ENCODE results near the gene CLPTM1L. TPM values are rescaled to one million over a fixed set of nuclear protein-coding genes. Genes with fewer than 3 reads are reported as not detected.
"Not testable (repeated sequence)": the region's sequence is repeated elsewhere in the genome, so short reads cannot be mapped to it uniquely, and the experiment has no call there.

The CLPTM1L gene
- total and polyA plus RNA-seq, 9 of the 15 experiments (the other 6 are each of a cell fraction or from before 2014, with no cell fraction given): 3.5 to 217 (median 177) TPM

GRCh38 chr5:1339818-1340210 is 5.1 kb downstream of the CLPTM1L start:
- intact Hi-C loops (cut with micrococcal nuclease); H2AFZ ChIP-seq (ENCODE audit: low read depth, low read length); in situ Hi-C loops (cut with MboI); H3K9me1 ChIP-seq (ENCODE audit: control insufficient read depth, insufficient read depth, low read length); FAIRE-seq; H3K9me3 ChIP-seq (replicated peaks; ENCODE audit: control insufficient read depth, insufficient read depth, low read depth, low read length); H3K9ac ChIP-seq (ENCODE audit: insufficient read depth in 1 of 2, low read depth in 2 of 2, low read length in 2 of 2); H4K20me1 ChIP-seq (replicated peaks; ENCODE audit: control insufficient read depth, insufficient read depth, low read length); H3K4me2 ChIP-seq (ENCODE audit: insufficient read depth, low read length); BruUV-seq (replicated peaks); CTCF ChIA-PET (ENCODE audit: low intra/inter-chr PET ratio); DNase-seq (ENCODE audit: extremely low read depth in 1 of 4, low spot score in 3 of 4); H3K27ac ChIP-seq (ENCODE audit: extremely low read depth, low read depth, low read length); ATAC-seq; H3K27me3 ChIP-seq (ENCODE audit: control insufficient read depth in 2 of 2, insufficient read depth in 2 of 2, low read length in 2 of 2); H3K4me3 ChIP-seq; POLR2A ChIA-PET: not testable (repeated sequence)
- 85% methylated on average over 13 of the region's 17 CpGs for WGBS (ENCODE audit: insufficient coverage, low coverage, missing lambda C conversion rate)
- peaks cover 7 to 22% of the 10 kb centered on the region in 2 experiments; a peak in 4 of 5 replicates for H3K4me1 ChIP-seq (replicated peaks in 1 of 2; ENCODE audit: control insufficient read depth in 2 of 2, insufficient read depth in 2 of 2, low read length in 2 of 2)
- H3K36me3 ChIP-seq (ENCODE audit: control insufficient read depth, insufficient read depth, low read length): peaks cover 86% of the 10 kb centered on the region
- TF ChIP-seq RBFOX2 (IDR thresholded peaks at IDR 0.05; ENCODE audit: low read depth, low read length) (peak; percentile 59), POLR2G (IDR thresholded peaks at IDR 0.05; ENCODE audit: low read depth, low read length) (peak; percentile 31; the same call in 1 of the 2 replicates)
- H3K79me2 ChIP-seq (ENCODE audit: control insufficient read depth, insufficient read depth, low read length): peaks cover 30% of the 10 kb centered on the region

- H2AFZ ChIP-seq (ENCODE audit: low read depth, low read length); in situ Hi-C loops (cut with MboI); H3K4me3 ChIP-seq; H4K20me1 ChIP-seq (replicated peaks; ENCODE audit: control insufficient read depth, insufficient read depth, low read length); POLR2A ChIA-PET; intact Hi-C loops (cut with micrococcal nuclease); ATAC-seq; H3K4me2 ChIP-seq (ENCODE audit: insufficient read depth, low read length); H3K9me3 ChIP-seq (replicated peaks; ENCODE audit: control insufficient read depth, insufficient read depth, low read depth, low read length); H3K27me3 ChIP-seq (ENCODE audit: control insufficient read depth in 2 of 2, insufficient read depth in 2 of 2, low read length in 2 of 2); CTCF ChIA-PET (ENCODE audit: low intra/inter-chr PET ratio); H3K9ac ChIP-seq (ENCODE audit: insufficient read depth in 1 of 2, low read depth in 2 of 2, low read length in 2 of 2); BruUV-seq (replicated peaks); DNase-seq (ENCODE audit: extremely low read depth in 1 of 4, low spot score in 3 of 4); H3K27ac ChIP-seq (ENCODE audit: extremely low read depth, low read depth, low read length); FAIRE-seq; H3K9me1 ChIP-seq (ENCODE audit: control insufficient read depth, insufficient read depth, low read length): not testable (repeated sequence)
- peak; percentile 57 for TF ChIP-seq POLR2G (IDR thresholded peaks at IDR 0.05; ENCODE audit: low read depth, low read length)
- TF ChIP-seq RBM22 (IDR thresholded peaks at IDR 0.05; ENCODE audit: low read depth, low read length, poor library complexity, severe bottlenecking): peak; percentile 44
- peak; percentile 66 for TF ChIP-seq RBFOX2 (IDR thresholded peaks at IDR 0.05; ENCODE audit: low read depth, low read length)
- H3K4me1 ChIP-seq (replicated peaks in 1 of 2; ENCODE audit: control insufficient read depth in 2 of 2, insufficient read depth in 2 of 2, low read length in 2 of 2): peaks cover 7 to 19% of the 10 kb centered on the region in 2 experiments; a peak in 4 of 5 replicates
- WGBS (ENCODE audit: insufficient coverage, low coverage, missing lambda C conversion rate): 97% methylated on average over 14 of the region's 34 CpGs
- H3K36me3 ChIP-seq (ENCODE audit: control insufficient read depth, insufficient read depth, low read length): peaks cover 91% of the 10 kb centered on the region
- peaks cover 26% of the 10 kb centered on the region for H3K79me2 ChIP-seq (ENCODE audit: control insufficient read depth, insufficient read depth, low read length)
Measured at GRCh38 chr5:1339139-1339817, 5.6 kb downstream of the CLPTM1L start.

Measured in K562 (cell line).